Measurements from ENCODE around the gene ZNF423.
A peak's percentile ranks its signal among the peaks of the same experiment; 100 is the strongest.

ZNF423 gene

GRCh38 chr16:49545243-49545642, 310.7 kb downstream of the ZNF423 start:
- no peak for DNase-seq

DNA sequence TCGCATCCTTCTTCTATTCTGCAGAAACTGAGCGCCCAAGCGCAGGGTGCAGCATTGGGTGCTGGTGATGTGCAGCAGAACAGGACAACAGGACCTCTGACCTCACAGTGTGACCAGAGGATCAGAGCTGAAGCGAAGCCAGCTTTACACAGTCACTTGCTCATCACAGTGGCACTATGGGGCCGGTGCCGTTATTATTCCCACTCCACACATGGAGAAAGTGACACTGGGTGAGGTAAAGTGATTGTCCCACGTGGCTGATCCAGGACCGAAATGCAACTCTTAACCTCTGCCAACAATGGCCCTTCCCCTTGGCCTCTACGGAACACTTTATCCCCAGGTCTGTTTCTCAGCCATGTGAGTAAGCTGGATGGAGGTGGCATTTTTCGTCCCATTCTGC, 311.1 kb downstream of the ZNF423 start:
- no peak for DNase-seq

DNA sequence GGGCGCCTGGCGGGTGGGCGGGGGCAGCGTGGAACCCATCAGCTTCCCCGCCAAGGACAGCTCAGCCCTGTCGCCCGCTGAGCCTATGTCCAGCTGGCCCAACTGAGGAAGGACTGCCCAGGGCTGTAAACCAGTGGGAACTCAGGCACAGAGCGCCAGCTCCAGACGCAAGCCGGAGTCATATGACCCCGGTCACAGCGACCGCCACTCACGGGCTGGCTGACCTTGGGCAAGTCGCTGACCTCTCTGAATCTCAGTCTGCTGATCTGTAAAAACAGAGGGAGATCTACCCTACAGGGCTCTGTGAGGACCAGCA, 312.3 kb downstream of the ZNF423 start:
- no peak for DNase-seq

DNA sequence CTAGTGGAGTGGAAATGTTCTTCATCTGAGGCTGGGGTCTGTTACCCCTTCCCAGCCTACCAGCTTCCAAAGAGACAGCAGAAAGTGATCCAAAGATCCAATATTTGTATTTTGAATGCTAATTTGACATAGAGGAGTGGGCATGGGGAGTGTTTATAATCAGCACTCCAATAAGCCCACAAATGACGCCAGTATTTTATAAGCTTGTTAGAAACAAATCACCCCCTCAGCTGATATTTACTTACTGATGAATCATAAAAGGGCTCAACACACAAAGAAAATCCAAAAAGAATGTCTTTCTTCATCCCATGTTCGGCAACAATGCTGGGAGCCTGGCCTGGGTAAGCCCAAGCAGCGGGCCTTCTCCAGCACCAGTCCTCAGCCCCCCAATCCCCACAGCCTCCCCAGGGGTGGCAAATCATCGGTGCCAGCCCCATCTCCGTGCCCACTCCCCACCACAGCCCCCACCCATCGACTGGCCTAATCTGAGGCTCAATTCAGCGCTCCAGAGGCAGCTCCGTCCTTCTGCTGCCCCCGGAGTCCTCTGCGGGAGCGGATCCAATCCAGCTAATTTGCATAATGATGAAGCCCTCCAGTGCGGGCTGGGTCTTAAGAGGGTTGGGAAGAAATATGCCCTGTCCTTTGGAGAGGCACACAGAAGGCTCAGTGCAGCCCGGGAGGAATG, 312.8 kb downstream of the ZNF423 start:
- DNase-seq, result no peak

DNA sequence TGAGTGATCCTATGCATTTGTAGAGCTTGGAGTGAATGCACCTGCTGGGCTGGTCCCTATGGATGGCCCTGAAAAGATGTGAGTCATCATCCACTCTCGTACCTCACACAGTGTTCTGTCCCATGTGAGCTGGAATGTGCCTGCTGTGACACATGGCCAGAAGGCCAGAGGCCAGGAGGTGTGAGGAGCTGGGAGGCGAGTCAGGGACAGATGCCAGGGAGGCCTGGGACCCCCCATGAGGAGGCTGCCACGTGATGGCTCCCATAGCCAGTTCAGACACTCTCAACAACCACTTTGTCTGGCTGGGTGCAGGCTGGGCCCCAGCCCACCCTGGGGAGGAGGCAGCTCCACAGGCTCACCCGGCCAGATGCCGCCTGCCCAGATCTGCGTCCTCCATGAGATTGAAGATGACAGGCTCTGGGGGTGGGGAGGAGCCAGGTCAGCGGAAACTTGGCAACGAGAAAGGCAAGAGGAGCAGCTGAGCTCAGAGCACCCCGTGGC, 313.5 kb downstream of the ZNF423 start:
- no peak for DNase-seq

GRCh38 chr16:49540836-49541235, 315.1 kb downstream of the ZNF423 start:
- no peak for DNase-seq

DNA sequence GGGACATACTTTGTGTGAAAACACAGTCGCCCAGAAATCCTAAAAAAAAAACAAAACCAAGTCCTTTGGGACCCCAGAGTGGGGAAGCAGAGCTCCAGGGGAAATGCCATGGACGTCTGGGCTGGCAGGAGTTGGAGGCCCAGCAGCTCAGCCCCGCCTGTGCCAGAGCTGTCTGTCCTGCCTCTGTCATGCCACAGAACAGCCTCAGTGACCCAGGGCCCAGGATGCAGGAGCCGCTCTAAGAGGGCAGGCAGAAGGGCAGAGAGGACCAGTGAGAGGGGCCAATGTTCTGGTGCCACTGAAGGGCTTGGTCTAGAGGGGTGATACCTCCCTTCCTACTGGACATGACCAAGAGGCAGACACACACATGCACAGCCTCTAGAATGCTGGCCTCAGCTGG, 316.2 kb downstream of the ZNF423 start:
- no peak for DNase-seq

DNA sequence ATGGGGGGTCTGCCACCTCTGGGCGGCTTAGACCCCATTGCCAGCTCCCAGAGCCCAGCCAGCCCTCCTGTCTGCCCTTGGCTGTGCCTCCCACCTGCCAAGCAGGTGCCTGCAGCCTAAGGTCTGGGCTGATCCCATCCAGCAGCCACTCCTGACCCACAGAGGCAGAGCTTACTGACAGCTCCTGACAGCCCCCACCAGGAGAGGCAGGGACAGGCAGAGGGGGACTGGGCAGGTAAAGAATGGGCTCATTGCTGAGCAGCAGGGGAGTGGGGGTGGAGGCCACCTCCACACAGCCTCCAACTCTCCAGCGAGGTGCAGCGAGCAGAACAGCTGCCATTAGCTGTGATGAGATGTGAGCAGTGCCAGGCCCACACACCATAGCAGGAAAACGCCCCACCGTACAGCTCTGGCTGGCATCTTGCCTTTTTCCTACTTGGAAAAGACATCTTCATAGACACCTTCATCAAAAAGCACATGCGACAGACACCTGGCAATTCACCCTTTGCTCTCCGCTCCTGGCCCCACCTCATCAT, 317.9 kb downstream of the ZNF423 start:
- no peak for DNase-seq

GRCh38 chr16:49534901-49535610, 320.9 kb downstream of the ZNF423 start:
- no peak for DNase-seq

DNA sequence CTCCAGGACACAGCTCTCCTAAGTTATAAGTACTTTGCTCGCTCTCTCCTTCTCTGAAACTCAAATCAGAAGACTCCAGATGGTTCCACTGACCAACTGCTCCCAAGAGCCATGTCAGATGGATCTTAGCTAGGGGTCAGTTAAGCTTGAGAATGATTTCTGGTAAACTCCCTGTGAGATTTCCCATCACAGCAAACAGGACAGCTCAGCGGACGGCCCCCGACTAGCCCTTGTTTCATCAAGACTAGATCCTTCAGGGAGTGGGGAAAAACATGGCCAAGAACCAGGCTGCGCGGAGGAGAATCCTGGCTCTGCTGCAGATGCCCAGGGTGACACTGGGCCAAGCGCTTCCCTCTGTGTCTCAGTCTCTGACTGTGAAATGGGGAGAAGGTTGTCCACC, 322.5 kb downstream of the ZNF423 start:
- DNase-seq, result no peak

- no peak for DNase-seq
Observed at GRCh38 chr16:49532873-49533272, 323.0 kb downstream of the ZNF423 start.

- DNase-seq, result no peak
Observed at GRCh38 chr16:49531931-49532840, 323.7 kb downstream of the ZNF423 start.

DNA sequence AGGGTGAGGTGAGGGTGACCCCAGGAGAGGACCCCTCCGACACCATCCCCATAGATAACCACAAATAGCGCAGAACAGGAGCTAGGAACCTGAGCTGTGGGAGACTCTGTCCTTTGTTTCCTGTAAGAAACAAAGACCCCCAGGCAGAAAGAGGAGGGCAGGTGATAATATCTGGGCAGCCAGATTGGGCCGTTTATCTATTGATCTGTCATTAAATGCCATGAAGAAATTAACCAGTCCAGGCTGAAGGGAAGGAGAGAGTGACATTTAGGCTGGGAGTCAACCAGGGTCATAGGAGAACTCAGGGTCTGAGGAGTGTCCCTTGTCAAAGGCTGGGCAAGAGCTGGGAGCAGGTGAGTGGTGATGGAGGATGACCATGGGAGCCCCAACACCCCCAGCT, 324.5 kb downstream of the ZNF423 start:
- no peak for DNase-seq

DNA sequence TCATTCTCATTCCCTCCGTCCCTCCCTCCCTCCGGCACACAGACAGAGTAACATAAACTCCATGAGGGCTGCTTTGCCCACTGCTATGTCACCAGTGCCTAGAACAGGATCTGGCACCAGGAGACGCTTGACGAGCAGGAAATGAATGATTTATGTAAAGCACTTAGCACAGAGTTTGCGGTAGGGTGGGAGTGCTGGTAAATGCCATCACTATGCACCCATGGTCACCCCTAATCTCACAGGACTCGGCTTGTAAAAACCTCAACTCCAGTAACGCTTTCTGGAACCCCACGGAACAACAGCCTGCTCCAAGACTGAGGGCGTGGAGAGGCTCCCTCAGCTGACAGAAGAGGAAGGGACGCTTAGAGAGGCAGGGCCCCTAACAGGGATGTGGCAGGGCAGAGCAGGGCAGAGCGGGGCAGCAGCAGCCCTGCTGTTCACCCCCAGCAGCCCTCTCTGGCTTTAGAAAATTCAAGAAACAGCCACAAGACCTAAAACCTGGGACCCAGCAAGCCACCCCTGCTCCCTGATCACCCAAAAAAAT, 325.4 kb downstream of the ZNF423 start:
- no peak for DNase-seq

DNA sequence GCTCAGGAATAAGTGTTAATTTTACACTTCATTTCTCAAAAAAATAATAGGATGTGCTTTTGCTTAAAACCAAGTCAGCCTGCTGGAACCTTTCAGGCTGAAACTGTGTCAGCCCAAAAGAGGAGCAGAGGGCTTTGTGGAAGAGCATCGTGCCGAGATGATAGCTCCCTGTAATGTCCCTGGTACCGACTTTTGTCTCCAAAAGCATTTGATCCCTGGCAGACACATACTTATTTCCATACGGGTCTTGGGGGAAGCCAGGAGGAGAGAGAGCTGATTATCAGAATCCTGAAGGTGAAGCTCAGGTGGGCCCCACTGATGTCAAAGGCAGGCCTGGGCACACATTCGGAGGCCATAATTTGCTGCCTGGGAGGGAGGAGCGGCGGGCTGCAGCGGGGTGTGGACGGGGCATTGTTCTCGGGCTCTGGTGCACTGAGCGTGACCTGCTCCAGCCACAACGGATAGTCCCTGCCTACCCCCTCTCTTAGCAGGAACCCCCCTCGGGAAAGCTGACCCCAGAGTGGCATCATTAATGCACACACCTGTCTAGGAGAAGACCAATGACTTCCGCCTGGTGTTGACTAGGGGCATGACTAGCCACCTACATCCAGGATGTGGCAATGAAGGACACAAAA, 326.4 kb downstream of the ZNF423 start:
- DNase-seq, result no peak

DNA sequence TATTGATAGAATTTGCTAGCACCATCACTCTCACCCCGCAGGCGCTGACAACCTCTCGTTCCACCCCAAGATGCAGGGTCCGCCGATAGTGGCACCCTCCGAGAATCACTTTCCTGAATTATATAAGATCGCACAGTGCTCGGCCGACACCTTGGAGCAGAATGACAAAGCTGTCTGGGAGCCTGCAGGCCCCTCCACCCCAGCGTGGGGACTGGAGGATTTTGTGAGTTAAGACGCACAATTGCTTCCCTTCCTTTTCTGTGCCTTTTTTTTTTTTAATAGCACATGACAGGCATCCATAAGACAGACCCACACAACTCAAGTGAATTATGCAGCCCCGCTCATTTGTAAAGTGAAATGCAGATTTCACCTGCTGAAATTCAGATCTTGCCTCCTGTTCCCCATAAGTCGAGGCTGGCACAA, 327.0 kb downstream of the ZNF423 start:
- no peak for DNase-seq

GRCh38 chr16:49528060-49528865, 327.6 kb downstream of the ZNF423 start:
- peak; percentile 52 for DNase-seq

DNA sequence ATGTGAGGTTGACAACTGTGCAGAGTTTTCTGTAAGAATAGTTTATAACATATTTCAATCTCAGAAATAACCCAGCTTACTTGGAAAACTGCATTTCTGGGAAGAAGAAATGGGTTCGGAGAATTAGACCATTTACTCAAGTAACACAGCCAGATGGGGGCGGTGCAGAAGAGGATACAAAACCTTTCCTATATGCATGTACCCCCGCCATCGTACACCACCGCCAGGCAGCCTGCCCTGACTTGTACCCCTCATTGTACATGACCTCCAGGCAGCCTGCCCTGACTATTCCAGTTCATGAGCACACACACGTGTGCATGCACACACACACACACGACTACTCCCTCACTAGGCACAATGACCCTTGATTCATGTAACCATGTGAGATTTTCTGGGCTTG, 328.3 kb downstream of the ZNF423 start:
- DNase-seq, result peak; percentile 11

DNA sequence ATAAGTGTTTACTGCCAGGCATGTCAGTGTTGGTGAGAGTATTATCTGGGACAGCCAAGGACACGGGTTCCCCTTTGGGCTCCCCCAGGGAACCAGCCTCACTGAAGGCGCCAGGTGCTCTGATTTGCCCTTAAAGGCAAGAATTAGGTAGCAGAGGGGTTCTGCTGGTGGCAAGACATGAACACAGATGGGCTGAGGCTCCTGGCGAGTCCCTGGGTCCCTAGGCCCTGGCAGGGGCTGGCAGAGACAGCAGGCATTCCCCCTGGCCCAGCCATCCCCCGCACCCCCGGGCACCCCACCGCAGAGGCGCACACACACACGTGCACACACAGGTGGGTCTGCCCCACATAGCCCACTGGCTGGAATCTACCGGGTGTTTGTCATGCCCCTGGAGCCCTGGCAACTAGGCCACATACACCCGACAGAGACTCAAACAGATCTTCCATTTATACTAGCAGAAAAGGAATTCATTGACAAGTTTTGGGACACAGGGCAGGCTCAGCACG, 329.0 kb downstream of the ZNF423 start:
- no peak for DNase-seq

- no peak for DNase-seq
Observed at GRCh38 chr16:49524947-49525315, 331.0 kb downstream of the ZNF423 start.

- DNase-seq, result no peak
Observed at GRCh38 chr16:49524216-49524946, 331.5 kb downstream of the ZNF423 start.
